Subcutaneous adipose tissue (tissue), 4 donors: ENCODE data around the gene CENPF. TPM values are rescaled to one million over a fixed set of nuclear protein-coding genes. Genes with fewer than 3 reads are reported as not detected.

Experiments used
- total RNA-seq, 4 donors: library from RNA; depleted of rRNA; stranded (reverse); fragments of >200 nt; gene quantifications; one replicate each; pipeline ENCODE4 v1.1.0, GENCODE V29; 2016
- TF ChIP-seq, protein P1 (sequence below): fragments of 450-650 bp; IDR thresholded peaks from one replicate; pipeline ENCODE4 v1.5.1; 2016; ENCODE audit warnings: low read depth, mild to moderate bottlenecking, control low read depth, antibody characterized with exemption, moderate library complexity

The CENPF gene
- total RNA-seq, 4 donors from 2014 or later = 1.7 to 5.1 (median 3.1) TPM

DNA sequence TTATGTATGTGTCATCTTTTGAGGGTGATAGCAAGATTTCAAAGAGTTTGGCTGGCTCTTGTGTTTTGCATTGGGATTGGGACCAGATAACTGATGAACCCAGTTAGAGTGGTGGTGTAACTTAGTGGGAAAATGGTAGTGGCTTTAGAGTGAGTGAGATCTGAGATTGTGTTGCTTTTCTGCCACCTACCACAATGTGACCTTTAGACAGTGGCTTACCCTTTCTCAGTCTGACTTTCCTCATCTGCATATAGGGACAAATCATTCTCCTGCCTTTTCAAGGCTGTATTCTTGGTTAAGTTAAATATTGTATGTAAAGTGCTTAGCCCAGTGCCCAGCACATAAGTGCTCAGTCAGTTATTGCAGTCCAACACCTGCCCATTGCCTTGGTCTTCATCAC is 31.3 kb downstream of the CENPF start:
- TF ChIP-seq, protein P1, sequence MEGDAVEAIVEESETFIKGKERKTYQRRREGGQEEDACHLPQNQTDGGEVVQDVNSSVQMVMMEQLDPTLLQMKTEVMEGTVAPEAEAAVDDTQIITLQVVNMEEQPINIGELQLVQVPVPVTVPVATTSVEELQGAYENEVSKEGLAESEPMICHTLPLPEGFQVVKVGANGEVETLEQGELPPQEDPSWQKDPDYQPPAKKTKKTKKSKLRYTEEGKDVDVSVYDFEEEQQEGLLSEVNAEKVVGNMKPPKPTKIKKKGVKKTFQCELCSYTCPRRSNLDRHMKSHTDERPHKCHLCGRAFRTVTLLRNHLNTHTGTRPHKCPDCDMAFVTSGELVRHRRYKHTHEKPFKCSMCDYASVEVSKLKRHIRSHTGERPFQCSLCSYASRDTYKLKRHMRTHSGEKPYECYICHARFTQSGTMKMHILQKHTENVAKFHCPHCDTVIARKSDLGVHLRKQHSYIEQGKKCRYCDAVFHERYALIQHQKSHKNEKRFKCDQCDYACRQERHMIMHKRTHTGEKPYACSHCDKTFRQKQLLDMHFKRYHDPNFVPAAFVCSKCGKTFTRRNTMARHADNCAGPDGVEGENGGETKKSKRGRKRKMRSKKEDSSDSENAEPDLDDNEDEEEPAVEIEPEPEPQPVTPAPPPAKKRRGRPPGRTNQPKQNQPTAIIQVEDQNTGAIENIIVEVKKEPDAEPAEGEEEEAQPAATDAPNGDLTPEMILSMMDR = no peak

DNA sequence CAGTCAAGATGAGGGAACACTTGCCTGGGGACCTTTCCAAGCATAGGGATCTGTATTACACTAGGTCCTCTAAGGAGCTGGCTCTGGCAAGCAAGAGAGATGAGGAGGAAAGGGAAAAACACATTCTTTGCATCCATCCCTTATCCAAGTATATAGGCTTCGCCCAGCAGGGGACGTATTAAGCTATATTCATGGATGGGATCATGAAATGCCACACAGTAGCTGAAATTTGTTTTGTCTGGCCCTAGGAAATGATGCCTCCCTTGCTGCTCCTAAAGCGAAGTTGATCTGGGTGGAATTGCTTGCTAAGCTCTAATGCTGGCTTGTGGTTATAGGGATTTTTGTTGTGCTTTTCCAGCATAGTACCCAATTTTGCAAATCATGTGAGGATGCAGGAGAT is 32.1 kb downstream of the CENPF start:
- TF ChIP-seq, protein P1 = no peak

DNA sequence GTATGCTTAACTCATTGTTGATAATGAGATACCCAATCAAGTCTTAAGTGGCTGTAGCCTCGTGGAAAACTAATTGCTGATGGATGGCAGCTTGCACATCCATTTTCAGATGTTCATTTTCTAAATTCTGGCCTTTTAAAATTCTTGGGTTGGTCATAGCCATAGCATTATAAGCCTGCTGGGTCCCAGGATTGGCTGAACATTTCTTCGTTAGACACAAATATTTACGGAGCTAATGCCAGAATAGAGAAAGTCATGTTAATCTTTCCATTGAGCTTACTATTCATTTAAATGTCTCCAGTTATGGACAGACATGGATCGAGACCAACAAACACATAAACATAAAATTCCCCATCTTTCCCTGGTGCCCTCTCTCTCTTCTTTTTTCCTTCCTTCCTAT is 32.5 kb downstream of the CENPF start:
- TF ChIP-seq, protein P1 = no peak

DNA sequence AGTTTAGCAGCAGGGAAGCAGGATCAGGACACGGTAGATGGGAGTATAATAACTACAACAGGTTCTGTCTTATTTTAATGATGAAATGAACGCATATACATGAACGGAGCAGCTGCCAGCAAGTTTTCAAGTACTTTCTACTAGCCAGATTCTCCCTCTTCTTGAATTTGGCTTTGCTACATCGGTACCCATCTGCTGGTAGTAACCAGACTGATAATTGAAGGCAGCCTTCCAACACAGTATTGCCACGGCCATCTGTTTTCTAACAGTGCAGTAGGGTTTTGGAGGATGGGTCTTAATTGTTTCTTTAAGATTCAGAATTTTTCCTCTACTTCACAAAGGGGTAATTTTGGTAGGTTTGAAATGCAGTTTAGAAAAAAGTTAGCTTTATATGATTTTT is 33.4 kb downstream of the CENPF start:
- TF ChIP-seq, protein P1 = no peak

DNA sequence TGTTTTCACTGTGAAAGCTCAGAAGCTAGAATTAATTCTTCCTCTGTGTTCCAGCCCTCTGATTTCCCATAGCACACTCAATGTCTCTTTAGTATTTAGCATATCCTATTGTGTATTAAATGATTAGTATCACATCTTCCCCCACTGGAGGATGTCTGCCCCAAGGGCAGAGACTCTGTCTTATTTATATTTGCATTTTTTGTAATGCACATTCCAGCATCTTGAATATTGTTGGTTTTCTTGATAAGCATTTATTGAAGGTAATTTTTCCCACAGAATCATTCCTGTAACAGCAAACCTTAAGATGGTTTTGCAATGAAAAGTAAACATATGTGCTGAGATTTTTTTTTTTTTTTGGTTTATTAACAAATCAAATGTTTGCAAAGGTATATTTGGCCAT is 34.1 kb downstream of the CENPF start:
- TF ChIP-seq, protein P1 = no peak

DNA sequence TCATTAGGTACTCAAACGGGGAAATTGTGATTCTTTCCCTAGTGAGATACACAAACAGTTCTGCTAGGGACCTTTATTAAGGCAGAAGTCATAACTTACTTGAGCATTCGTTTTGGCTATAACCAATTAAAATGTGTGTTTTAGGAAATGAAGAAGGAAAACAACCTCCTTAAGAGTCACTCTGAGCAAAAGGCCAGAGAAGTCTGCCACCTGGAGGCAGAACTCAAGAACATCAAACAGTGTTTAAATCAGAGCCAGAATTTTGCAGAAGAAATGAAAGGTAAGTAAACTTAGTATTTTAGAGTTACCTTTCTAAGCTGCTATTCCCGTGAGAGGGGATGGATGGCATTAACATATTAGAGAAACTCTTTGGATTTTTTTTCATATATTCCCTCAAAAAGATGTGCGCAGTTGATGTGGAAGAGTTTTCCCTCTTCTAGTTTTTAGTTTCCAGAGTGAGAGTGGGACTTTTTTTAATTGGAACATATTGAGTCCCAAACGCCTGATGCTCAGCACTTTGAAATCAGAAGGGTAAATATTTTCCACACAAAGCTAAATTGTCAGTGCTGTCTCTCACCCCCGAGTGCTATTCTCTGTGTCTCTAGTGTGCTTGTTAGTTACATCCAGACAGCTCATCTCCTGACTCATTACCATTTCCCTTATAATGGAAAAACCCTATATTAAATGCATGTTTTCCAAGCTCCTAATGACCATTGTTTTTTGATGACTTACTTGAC is 34.9 kb downstream of the CENPF start:
- TF ChIP-seq, protein P1 = no peak

DNA sequence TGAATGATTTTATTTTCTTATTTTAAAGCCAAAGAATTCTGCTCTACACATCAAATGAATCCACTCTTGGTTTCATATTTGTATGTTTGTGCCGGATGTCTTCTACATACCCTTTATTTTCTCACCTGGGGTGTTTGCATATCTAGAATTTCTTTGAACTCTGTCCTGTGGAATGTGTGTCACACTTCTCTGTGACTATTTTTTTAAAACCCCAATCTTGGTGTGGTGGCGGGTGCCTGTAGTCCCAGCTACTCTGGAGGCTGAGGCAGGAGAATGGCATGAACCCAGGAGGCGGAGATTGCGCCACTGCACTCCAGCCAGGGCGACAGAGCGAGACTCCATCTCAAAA is 35.4 kb downstream of the CENPF start:
- TF ChIP-seq, protein P1 = no peak
